EH (cell line): Measurements from ENCODE around the gene ATP13A2.

Experiments used
- DNase-seq: peaks from one replicate; pipeline ENCODE4 v3.0.0-alpha.2; 2015; ENCODE audit warnings: low read depth

The ATP13A2 gene

GRCh38 chr1:17004466-17005364, 7.0 kb downstream of the ATP13A2 start:
- no peak for DNase-seq

- no peak for DNase-seq
Observed at GRCh38 chr1:17002524-17002902, 9.2 kb downstream of the ATP13A2 start.

GRCh38 chr1:17001760-17002523, 9.8 kb downstream of the ATP13A2 start:
- DNase-seq, result no peak

GRCh38 chr1:16999863-17000262, 11.9 kb downstream of the ATP13A2 start:
- DNase-seq, result no peak

GRCh38 chr1:16998589-16998988, 13.1 kb downstream of the ATP13A2 start:
- DNase-seq, result no peak

- DNase-seq, result no peak
Observed at GRCh38 chr1:16996845-16997244, 14.9 kb downstream of the ATP13A2 start.

GRCh38 chr1:16993521-16994038, 18.1 kb downstream of the ATP13A2 start:
- no peak for DNase-seq

- no peak for DNase-seq
Observed at GRCh38 chr1:16992675-16993074, 19.1 kb downstream of the ATP13A2 start.

GRCh38 chr1:16992102-16992501, 19.6 kb downstream of the ATP13A2 start:
- DNase-seq, result no peak

- DNase-seq, result no peak
Observed at GRCh38 chr1:16991571-16991970, 20.2 kb downstream of the ATP13A2 start.

GRCh38 chr1:16989676-16990391, 21.9 kb downstream of the ATP13A2 start:
- no peak for DNase-seq

GRCh38 chr1:16988210-16988609, 23.5 kb downstream of the ATP13A2 start:
- DNase-seq, result no peak

- no peak for DNase-seq
Observed at GRCh38 chr1:16986962-16987361, 24.8 kb downstream of the ATP13A2 start.

- DNase-seq, result no peak
Observed at GRCh38 chr1:16986560-16986959, 25.2 kb downstream of the ATP13A2 start.

- no peak for DNase-seq
Observed at GRCh38 chr1:16986113-16986512, 25.6 kb downstream of the ATP13A2 start.

- peak; percentile 94 for DNase-seq
Observed at GRCh38 chr1:16984717-16985116, 27.0 kb downstream of the ATP13A2 start.

- no peak for DNase-seq
Observed at GRCh38 chr1:16983649-16984048, 28.1 kb downstream of the ATP13A2 start.

- no peak for DNase-seq
Observed at GRCh38 chr1:16982902-16983301, 28.8 kb downstream of the ATP13A2 start.

GRCh38 chr1:16981269-16981849, 30.4 kb downstream of the ATP13A2 start:
- peak; percentile 96 for DNase-seq

- peak; percentile 81 for DNase-seq
Observed at GRCh38 chr1:16980473-16981268, 31.1 kb downstream of the ATP13A2 start, which contains the start of gene MFAP2. TSS of gene MFAP2 (minus strand) at chr1:16980620. CDS start at chr1:16978273, 2,347 bp downstream.
